Measurements from ENCODE around the gene CASP6.
A peak's percentile ranks its signal among the peaks of the same experiment; 100 is the strongest.

CASP6 gene

GRCh38 chr4:109703664-109704361 is 568 bp upstream of the CASP6 start:
- in situ Hi-C loops (cut with HindIII; ENCODE audit: low sequenced_read_pairs) = no loop called here
- no peak for TF ChIP-seq CTCF (IDR thresholded peaks at IDR 0.05; ENCODE audit: low read depth, low read length)
- H3K4me3 ChIP-seq (ENCODE audit: low read depth, low read length) = peak overlapping the region; percentile 78
- DNase-seq (ENCODE audit: low read depth, low spot score) = no peak

- H3K4me3 ChIP-seq (ENCODE audit: low read depth, low read length) = peak overlapping the region; percentile 78
- no peak for TF ChIP-seq CTCF (IDR thresholded peaks at IDR 0.05; ENCODE audit: low read depth, low read length)
- DNase-seq (ENCODE audit: low read depth, low spot score) = no peak
- in situ Hi-C loops (cut with HindIII; ENCODE audit: low sequenced_read_pairs) = no loop called here
Measured at GRCh38 chr4:109701566-109702410, 1.5 kb downstream of the CASP6 start.

DNA sequence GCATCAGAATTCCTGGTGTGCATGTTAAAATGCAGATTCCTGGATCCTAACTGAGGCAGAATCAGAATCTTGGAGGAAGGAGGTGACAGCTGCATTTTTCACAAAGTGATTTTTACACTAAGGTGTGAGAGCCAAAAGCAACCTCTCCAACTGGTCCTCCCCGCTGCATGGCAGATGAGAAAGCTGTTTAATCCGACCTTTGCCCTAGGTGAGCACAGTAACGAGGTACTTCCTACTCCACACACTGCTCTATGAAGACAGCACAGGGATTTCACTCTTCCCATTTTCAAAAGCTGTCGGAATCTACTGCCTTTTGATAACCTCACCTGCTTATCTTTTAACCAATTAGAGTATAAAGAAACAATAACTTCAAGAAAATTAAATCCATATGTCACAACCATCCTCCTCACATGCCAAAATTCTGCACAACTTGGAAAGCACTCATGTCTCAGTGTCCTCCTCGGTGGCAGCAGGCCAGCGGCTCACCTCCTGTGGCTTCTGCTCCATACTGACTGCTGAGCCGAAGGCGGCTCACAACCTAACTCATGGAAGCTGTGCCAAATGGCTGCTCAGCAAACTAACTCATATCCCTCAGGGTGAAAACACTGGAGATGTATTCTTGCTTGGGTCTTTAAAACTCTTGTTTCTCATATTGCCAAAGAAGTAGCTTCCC is 3.6 kb downstream of the CASP6 start:
- in situ Hi-C loops (cut with HindIII; ENCODE audit: low sequenced_read_pairs) = no loop called here
- no peak overlapping the region for H3K4me3 ChIP-seq (ENCODE audit: low read depth, low read length)
- TF ChIP-seq CTCF (IDR thresholded peaks at IDR 0.05; ENCODE audit: low read depth, low read length) = no peak
- DNase-seq (ENCODE audit: low read depth, low spot score) = peak; percentile 54

DNA sequence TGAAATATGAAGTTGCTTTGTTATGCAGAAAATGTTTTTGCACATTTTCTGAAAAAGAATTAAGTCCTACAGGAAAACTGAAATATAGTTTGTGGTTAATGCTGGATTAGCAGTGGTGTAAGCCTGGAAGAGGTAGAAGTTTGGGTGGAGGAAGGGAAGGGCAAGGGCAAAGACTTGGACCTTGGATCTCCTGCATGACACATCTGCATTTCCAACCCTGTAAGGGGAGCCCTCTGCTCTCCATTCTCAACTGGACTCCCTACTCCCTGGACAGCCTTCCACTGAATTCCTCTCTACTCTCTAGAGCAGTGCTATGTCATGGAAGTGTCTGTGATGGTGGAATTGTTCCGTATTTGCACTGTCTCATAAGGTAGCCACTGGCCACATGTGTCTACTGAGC is 4.6 kb downstream of the CASP6 start:
- no peak overlapping the region for H3K4me3 ChIP-seq (ENCODE audit: low read depth, low read length)
- DNase-seq (ENCODE audit: low read depth, low spot score) = no peak
- in situ Hi-C loops (cut with HindIII; ENCODE audit: low sequenced_read_pairs) = no loop called here
- no peak for TF ChIP-seq CTCF (IDR thresholded peaks at IDR 0.05; ENCODE audit: low read depth, low read length)

GRCh38 chr4:109691411-109691920 is 11.8 kb downstream of the CASP6 start:
- no peak overlapping the region for H3K4me3 ChIP-seq (ENCODE audit: low read depth, low read length)
- in situ Hi-C loops (cut with HindIII; ENCODE audit: low sequenced_read_pairs) = no loop called here
- no peak for DNase-seq (ENCODE audit: low read depth, low spot score)

More at GRCh38 chr4:109691411-109691920, 11.8 kb downstream of the CASP6 start:
- TF ChIP-seq CTCF (IDR thresholded peaks at IDR 0.05; ENCODE audit: low read depth, low read length) = no peak
